ENCODE measurements around the gene ARRB1. TPM values are rescaled to one million over a fixed set of nuclear protein-coding genes. Genes with fewer than 3 reads are reported as not detected.

Gene ARRB1
- total and polyA plus RNA-seq, 2 of the 13 experiments (the other 11 are each of a cell fraction or from before 2014, with no cell fraction given) = 22.5 to 35.7 TPM

DNA sequence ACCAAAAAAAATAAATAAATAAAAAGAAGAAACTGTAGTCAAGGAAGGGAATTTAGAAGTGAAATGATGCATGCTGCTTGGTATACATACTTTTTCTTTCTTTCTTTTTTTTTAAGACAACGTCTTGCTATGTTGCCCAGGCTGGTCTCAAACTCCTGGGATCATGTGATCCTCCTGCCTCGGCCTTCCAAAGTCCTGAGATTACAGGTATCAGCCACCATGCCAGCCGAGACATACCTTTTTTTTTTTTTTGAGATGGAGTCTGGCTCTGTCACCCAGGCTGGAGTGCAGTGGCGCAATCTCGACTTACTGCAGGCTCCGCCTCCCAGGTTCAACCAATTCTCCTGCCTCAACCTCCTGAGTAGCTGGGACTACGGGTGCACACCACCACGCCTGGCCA, 21.7 kb upstream of the ARRB1 start (continued):
- TF ChIP-seq, protein P1, sequence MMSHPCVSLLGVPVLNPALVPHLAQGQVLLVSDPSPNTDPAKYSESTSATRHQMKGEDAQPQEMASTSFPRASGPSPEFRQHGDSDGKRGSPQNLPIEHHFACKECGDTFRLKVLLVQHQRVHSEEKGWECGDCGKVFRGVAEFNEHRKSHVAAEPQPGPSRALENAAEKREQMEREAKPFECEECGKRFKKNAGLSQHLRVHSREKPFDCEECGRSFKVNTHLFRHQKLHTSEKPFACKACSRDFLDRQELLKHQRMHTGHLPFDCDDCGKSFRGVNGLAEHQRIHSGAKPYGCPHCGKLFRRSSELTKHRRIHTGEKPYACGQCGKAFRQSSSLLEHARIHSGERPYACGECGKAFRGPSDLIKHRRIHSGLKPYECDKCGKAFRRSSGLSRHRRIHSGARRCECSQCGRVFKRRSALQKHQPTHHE (CRISPR knock-in tag; IDR thresholded peaks at IDR 0.05; ENCODE audit: borderline replicate concordance) = no peak
- TF ChIP-seq ZSCAN21 (CRISPR knock-in tag; IDR thresholded peaks at IDR 0.05; ENCODE audit: borderline replicate concordance) = no peak
- TF ChIP-seq ZSCAN29 (CRISPR knock-in tag; conservative IDR thresholded peaks at IDR 0.05) = no peak
- TF ChIP-seq, protein P2, sequence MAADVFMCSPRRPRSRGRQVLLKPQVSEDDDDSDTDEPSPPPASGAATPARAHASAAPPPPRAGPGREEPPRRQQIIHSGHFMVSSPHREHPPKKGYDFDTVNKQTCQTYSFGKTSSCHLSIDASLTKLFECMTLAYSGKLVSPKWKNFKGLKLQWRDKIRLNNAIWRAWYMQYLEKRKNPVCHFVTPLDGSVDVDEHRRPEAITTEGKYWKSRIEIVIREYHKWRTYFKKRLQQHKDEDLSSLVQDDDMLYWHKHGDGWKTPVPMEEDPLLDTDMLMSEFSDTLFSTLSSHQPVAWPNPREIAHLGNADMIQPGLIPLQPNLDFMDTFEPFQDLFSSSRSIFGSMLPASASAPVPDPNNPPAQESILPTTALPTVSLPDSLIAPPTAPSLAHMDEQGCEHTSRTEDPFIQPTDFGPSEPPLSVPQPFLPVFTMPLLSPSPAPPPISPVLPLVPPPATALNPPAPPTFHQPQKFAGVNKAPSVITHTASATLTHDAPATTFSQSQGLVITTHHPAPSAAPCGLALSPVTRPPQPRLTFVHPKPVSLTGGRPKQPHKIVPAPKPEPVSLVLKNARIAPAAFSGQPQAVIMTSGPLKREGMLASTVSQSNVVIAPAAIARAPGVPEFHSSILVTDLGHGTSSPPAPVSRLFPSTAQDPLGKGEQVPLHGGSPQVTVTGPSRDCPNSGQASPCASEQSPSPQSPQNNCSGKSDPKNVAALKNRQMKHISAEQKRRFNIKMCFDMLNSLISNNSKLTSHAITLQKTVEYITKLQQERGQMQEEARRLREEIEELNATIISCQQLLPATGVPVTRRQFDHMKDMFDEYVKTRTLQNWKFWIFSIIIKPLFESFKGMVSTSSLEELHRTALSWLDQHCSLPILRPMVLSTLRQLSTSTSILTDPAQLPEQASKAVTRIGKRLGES (CRISPR knock-in tag; IDR thresholded peaks at IDR 0.05; ENCODE audit: borderline replicate concordance) = no peak
- TF ChIP-seq RORA (CRISPR knock-in tag; IDR thresholded peaks at IDR 0.05) = no peak

DNA sequence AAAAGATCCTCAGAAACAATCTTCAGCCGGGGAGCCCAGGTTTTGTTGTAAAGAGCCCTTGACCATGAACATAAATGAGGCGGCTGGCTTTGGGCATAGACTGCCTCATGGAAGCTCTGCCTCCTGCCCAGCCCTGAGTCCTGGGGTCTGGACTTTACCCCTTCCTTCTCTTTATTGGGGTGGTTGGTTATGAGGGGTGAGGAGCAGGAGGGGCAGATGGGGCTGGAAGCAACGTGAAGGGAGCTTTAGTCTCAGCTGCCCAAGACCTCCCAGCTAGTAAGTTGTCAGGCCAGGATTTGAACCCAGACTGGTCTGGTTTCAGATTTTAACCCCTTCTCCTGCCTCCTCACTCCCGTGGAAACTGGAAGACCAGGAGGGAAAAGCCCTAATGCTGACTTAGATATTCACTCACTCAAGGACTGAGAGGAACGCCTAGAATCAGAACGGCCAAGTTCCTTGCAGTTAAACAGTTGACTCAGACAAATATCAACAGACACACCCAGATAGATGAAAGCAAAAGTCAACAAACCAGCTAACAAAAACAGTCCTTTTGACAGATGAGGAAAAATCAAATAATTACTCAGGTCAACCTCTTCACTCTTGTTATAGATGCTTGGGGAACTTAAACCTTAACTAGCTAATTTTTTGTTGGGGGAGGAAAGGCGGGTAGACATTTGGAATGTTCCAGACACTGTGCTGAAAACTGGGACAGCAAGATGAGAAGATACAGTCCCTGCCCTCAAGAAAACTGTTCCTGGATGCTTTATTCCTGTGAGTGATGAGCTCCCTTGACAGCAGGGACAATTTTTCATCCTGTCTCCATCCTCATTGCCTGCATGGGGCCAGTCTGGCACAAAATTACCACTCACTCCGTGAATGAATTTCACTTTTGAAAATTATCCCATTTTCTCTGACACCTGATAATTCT, 20.8 kb upstream of the ARRB1 start:
- Histone ChIP-seq H3K27me3 (ENCODE audit: control insufficient read depth in 1 of 2, insufficient read depth in 2 of 2, low read length in 2 of 2) (peaks cover 6 to 34% of the 10 kb centered on the region in 2 experiments), H4K20me1 (ENCODE audit: insufficient read depth, low read length) (peaks cover 4% of the 10 kb centered on the region; the same call in 1 of the 2 replicates), H3K36me3 (replicated peaks in 1 of 2; ENCODE audit: control insufficient read depth in 1 of 2, insufficient read depth in 2 of 2, low read length in 2 of 2) (no peaks in the 10 kb centered on the region), H3K9me3 (ENCODE audit: low read length) (no peaks in the 10 kb centered on the region), H3K4me3 (replicated peaks in 1 of 3; ENCODE audit: insufficient read depth in 1 of 3, low read depth in 2 of 3, low read length in 3 of 3) (no peak overlapping the region), H2AFZ (ENCODE audit: low read length) (no peak overlapping the region), H3K4me1 (ENCODE audit: insufficient read depth, low read length) (peaks cover 45% of the 10 kb centered on the region), H3K9ac (ENCODE audit: insufficient read depth, low read depth, low read length) (no peak overlapping the region), H3K27ac (ENCODE audit: extremely low read length, insufficient read depth, low read length) (no peak overlapping the region), H3K79me2 (ENCODE audit: insufficient read depth, low read length) (no peaks in the 10 kb centered on the region), H3K4me2 (ENCODE audit: low read depth, low read length) (peak overlapping the region; percentile 18; the same call in 1 of the 2 replicates)
- no TSS peak for BruUV-seq (replicated peaks)
- WGBS (ENCODE audit: low lambda C conversion rate) = 3% methylated on average over 8 of the region's 8 CpGs
- ChIA-PET POLR2A (interaction anchor here (0.9 to 2.2 kb wide), 6 partner anchors 8 to 29 kb away, joined by 3 to 13 read pairs (median 4); no protein-coding TSS in a partner anchor), CTCF (ENCODE audit: low intra/inter-chr PET ratio, low total read pairs) (no interaction called here)
- in situ Hi-C loops (cut with HindIII; ENCODE audit: extremely low pct_ligation_motif_present, low pct_unique_long_range_greater_than_20kb) = no loop called here
- intact Hi-C loops (cut with micrococcal nuclease; ENCODE audit: unreplicated experiment) = no loop called here
- peak; percentile 65 for DNase-seq (ENCODE audit: low spot score)
- FAIRE-seq = peak; percentile 87
- ATAC-seq = peak; percentile 64
- TF ChIP-seq NRL (CRISPR knock-in tag; IDR thresholded peaks at IDR 0.05; ENCODE audit: borderline replicate concordance) = no peak
- TF ChIP-seq ZNF605 (CRISPR knock-in tag; IDR thresholded peaks at IDR 0.05) = 0 out of 2 replicates have a peak, but pooled peaks have one; percentile 39
- no peak for TF ChIP-seq U2AF1 (optimal IDR thresholded peaks at IDR 0.05; ENCODE audit: low read depth, low read length)
- TF ChIP-seq MED13 (CRISPR knock-in tag; IDR thresholded peaks at IDR 0.05) = no peak
- 0 out of 2 replicates have a peak, but pooled peaks have one; percentile 68 for TF ChIP-seq HMG20B (CRISPR knock-in tag; conservative IDR thresholded peaks at IDR 0.05)
- TF ChIP-seq ZKSCAN8 (CRISPR knock-in tag; IDR thresholded peaks at IDR 0.05; ENCODE audit: borderline replicate concordance) = peak; percentile 32; the same call in 1 of the 2 replicates
- TF ChIP-seq DMAP1 (CRISPR knock-in tag; IDR thresholded peaks at IDR 0.05) = no peak
- TF ChIP-seq RFXANK (CRISPR knock-in tag; IDR thresholded peaks at IDR 0.05) = no peak
- TF ChIP-seq ZNF382 (CRISPR knock-in tag; IDR thresholded peaks at IDR 0.05; ENCODE audit: borderline replicate concordance) = no peak
- no peak for TF ChIP-seq ZNF7 (CRISPR knock-in tag; IDR thresholded peaks at IDR 0.05)
- TF ChIP-seq, protein P3, sequence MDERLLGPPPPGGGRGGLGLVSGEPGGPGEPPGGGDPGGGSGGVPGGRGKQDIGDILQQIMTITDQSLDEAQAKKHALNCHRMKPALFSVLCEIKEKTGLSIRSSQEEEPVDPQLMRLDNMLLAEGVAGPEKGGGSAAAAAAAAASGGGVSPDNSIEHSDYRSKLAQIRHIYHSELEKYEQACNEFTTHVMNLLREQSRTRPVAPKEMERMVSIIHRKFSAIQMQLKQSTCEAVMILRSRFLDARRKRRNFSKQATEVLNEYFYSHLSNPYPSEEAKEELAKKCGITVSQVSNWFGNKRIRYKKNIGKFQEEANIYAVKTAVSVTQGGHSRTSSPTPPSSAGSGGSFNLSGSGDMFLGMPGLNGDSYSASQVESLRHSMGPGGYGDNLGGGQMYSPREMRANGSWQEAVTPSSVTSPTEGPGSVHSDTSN (CRISPR knock-in tag; IDR thresholded peaks at IDR 0.05) = no peak
- no peak for TF ChIP-seq ZNF737 (CRISPR knock-in tag; IDR thresholded peaks at IDR 0.05; ENCODE audit: borderline replicate concordance)
